ENCODE results near the gene LASP1NB.

- TF ChIP-seq POLR2A (IDR thresholded peaks at IDR 0.05) (no peak), POLR2AphosphoS5 (IDR thresholded peaks at IDR 0.05) (no peak)
These were observed 17.3 kb upstream of the LASP1NB start for GRCh38 chr17:38907930-38908675.
